Activated naive CD8-positive, alpha-beta T cell treated with anti-CD3 and anti-CD28 coated beads, Interleukin-2, amount 10 ng/mL, durations not matched to agents 7 days and 5 days (primary cell): ENCODE measurements around the gene CLIC6. TPM values are rescaled to one million over a fixed set of nuclear protein-coding genes. Genes with fewer than 3 reads are reported as not detected.

ENCODE experiments used
- ATAC-seq: fragments of 150-1000 bp; cut with Tn5 transposase; one replicate; pipeline ENCODE4 v1.10.0; 2021; ENCODE audit warnings: low read depth, moderate library complexity
- POLR2A ChIA-PET: fragments of 350-600 bp; sonication (Branson Sonifier 250); formaldehyde crosslinking; loops from one replicate; lab custom pipeline; 2021; ENCODE audit warnings: antibody characterized with exemption; lab: Charles Lee
- DNase-seq: peaks from one replicate; pipeline ENCODE4 v3.0.0; 2021
- H3K27ac Mint-ChIP-seq: one replicate; pipeline ENCODE4 v1.8.0; 2022; ENCODE audit warnings: mild to moderate bottlenecking, mixed read lengths
- H3K27me3 Mint-ChIP-seq: one replicate; pipeline ENCODE4 v1.8.0; 2022; ENCODE audit warnings: mild to moderate bottlenecking, moderate library complexity, mixed read lengths
- H3K36me3 Mint-ChIP-seq: one replicate; pipeline ENCODE4 v1.8.0; 2021; ENCODE audit warnings: mild to moderate bottlenecking, mixed read lengths
- H3K4me1 Mint-ChIP-seq: one replicate; pipeline ENCODE4 v1.8.0; 2021; ENCODE audit warnings: mixed read lengths
- H3K4me3 Mint-ChIP-seq: one replicate; pipeline ENCODE4 v1.8.0; 2022; ENCODE audit warnings: mild to moderate bottlenecking, moderate library complexity, mixed read lengths
- H3K9me3 Mint-ChIP-seq: one replicate; pipeline ENCODE4 v1.8.0; 2021; ENCODE audit warnings: mixed read lengths
- total RNA-seq, 2 experiments: library from RNA; stranded (reverse); gene quantifications; one replicate each; pipeline ENCODE4 v1.2.3, GENCODE V29; 2021

Gene CLIC6
- total RNA-seq, 2 experiments from 2014 or later: 0.37 to 0.42 TPM

DNA sequence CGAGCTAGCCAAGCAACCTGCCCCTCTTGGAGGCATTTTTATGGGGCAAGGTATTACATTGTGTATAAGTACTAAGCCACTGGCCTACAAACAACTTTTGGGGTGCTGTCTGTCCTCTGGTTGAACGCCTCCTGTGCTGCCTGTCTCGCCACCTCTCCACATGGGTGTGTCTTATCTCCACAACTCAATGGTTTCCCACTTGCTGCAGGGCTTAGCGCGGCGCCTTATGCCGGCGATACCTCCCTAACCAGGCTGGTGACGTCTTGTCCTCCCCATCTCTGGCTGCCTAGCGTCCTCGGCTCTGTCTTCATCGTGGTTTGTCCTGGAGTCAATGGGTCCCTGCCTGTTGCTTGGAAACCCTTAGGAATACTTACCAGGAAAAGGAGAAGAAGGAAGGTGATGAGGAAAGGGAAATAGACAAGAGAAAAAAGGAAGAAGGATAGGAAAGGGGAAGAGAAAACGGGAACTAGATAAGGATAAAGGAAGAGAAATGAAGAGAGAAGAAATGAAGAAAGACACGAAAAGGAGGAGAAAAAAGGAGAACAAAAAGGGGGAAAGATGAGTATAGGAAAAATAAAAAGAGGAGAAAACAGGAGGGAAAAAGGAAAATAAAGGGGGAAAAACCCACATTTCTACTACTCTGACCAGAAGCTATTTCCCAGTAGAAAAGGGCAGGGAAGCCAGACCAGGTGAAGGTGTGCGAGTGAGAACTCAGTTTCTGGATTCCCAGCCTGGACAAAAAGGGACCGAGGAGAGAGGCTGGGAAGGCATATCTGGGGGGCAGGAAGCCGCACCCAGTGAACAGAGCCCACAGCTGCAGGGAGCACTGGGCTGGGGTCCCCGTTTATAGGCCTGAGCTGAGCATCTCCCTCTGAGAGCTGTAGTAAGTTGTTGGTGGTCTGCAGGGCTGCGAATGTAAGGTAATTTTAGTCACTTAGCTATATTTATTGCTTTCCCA, 86.2 kb downstream of the CLIC6 start:
- Mint-ChIP-seq H3K4me3 (no peak overlapping the region), H3K27me3 (peaks cover 4% of the 10 kb centered on the region), H3K36me3 (no peaks in the 10 kb centered on the region), H3K9me3 (no peaks in the 10 kb centered on the region), H3K27ac (no peak overlapping the region), H3K4me1 (no peaks in the 10 kb centered on the region)
- no peak for ATAC-seq
- POLR2A ChIA-PET: no interaction called here
- no peak for DNase-seq

DNA sequence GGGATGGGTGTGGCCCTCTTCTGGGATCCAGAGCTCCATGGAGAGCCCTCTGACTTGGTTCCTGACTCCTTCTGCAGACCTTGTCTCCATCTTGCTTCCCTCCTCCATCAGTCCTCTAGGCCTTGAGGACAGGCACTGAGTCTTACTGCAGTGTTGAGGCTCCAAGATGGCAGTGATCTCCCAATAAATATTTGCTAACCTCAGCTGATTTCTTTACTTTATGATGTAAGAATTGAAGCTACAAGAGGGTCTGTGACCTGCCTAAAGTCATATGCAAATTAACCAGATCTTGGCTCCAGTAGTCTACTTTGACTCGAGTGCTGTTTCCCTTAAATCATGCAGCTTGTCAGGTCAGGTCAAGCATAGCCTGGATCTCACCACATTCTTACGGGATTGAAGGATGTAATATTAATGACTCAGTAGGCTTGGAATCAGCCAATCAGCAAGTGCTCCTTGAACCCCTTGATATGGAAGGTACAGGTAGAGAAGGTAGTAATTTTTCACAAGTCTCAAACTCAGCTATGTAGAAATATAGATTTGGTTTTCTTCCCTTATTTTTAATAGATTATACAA, 93.0 kb downstream of the CLIC6 start:
- POLR2A ChIA-PET: no interaction called here

DNA sequence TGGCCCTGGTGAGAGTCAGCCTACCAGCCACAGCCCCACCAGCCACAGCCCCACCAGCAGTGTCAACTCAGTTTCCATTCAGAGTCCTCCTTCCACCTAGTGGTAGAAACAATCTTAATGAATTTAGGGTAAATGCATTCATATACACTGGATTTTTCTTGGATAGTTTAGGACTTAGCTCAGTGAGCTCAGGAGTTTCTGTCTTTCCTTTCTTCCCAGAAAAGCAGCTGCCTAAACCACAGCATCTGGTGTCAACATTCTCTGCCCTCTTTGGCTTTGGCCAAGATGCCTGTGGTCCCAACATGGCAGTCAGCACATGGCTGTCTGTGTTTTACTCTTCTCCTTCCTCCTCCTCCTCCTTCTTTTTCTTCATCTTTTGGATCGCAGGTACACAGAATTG, 94.0 kb downstream of the CLIC6 start:
- H3K4me3 Mint-ChIP-seq: no peak overlapping the region
- peaks cover 4% of the 10 kb centered on the region for H3K36me3 Mint-ChIP-seq
- H3K27me3 Mint-ChIP-seq: peaks cover 2% of the 10 kb centered on the region
- peaks cover 3% of the 10 kb centered on the region for H3K9me3 Mint-ChIP-seq
- no peak for ATAC-seq
- no peak overlapping the region for H3K27ac Mint-ChIP-seq
- no peaks in the 10 kb centered on the region for H3K4me1 Mint-ChIP-seq
- POLR2A ChIA-PET: no interaction called here
- no peak for DNase-seq

More for the DNA sequence above, 93.0 kb downstream of the CLIC6 start:
- Mint-ChIP-seq H3K9me3 (peaks cover 3% of the 10 kb centered on the region), H3K27me3 (peaks cover 2% of the 10 kb centered on the region), H3K27ac (no peak overlapping the region), H3K4me3 (no peak overlapping the region), H3K4me1 (no peaks in the 10 kb centered on the region), H3K36me3 (peaks cover 4% of the 10 kb centered on the region)
- no peak for ATAC-seq
- DNase-seq: no peak

DNA sequence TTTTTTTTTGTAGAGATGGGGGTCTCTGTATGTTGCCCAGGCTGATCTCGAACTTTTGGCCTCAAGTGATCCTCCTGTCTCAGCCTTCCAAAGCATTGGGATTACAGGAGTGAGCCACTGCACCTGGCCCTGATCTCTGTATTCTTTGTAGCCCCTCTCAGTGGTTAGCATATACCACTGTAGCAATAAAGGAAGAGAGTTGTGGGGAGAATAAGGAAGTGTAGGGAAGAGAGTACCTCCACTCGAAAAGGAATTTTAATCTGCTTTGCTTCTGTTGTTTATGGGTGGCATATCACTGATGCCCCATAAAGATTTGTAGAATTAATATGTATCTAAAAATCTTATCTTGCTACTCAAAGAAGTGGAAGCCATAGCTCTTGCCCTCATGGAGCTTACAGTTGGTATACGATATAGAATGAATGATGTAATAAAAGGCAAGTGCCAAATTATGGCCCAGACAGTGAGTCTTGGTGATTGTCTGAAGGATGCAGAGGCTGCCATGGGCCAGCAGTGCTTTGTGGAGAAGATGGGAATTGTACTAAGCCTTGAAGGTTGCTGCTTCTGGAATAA, 96.0 kb downstream of the CLIC6 start:
- DNase-seq (no peak), ATAC-seq (no peak)
- POLR2A ChIA-PET: no interaction called here
- Mint-ChIP-seq H3K4me1 (no peaks in the 10 kb centered on the region), H3K4me3 (no peak overlapping the region), H3K27ac (no peak overlapping the region), H3K27me3 (peaks cover 10% of the 10 kb centered on the region), H3K36me3 (peaks cover 4% of the 10 kb centered on the region), H3K9me3 (peaks cover 3% of the 10 kb centered on the region)

DNA sequence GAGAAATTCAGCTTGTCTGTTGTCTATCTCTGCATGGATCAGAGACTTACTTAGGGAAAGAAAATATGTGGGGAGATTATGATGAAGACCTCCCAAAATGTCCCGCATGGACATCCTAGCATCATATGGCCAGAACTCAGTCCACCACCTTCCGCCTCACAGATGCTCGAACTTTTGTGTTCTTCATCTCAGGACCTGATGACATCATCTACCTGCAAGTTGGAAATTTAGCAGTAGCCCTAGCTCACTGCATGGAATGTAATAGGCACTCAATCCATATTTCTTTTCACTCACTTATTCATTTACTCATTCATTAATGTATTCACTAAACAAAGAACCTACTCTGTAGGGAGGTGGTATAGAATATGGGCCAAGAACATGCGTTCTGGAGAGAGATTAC, 96.8 kb downstream of the CLIC6 start:
- Mint-ChIP-seq H3K27me3 (peaks cover 10% of the 10 kb centered on the region), H3K4me1 (no peaks in the 10 kb centered on the region), H3K4me3 (no peak overlapping the region), H3K9me3 (peaks cover 3% of the 10 kb centered on the region), H3K27ac (no peak overlapping the region), H3K36me3 (peaks cover 4% of the 10 kb centered on the region)
- DNase-seq (no peak), ATAC-seq (no peak)
- POLR2A ChIA-PET: no interaction called here

DNA sequence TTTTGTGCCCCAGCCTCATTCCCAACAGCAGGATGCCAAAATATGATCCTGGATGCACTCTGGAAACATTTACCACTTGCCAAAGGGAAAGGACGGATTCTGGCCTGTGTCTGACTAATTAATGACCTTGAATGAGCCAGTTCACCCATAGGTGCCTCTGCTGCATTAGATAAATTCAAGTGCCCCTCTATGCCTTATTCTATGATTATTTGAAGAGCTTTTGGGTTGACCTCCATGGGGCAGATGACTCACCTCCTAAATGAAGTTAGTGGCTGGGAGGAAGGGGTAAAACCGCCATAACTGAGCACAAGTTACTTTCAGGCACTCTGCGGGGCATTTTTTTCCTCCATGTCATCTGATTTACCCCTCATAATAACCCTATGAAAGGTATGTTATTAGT, 98.1 kb downstream of the CLIC6 start:
- POLR2A ChIA-PET: no interaction called here
- ATAC-seq: no peak
- Mint-ChIP-seq H3K27me3 (peaks cover 12% of the 10 kb centered on the region), H3K27ac (no peak overlapping the region), H3K4me1 (no peaks in the 10 kb centered on the region), H3K4me3 (no peak overlapping the region), H3K36me3 (peaks cover 4% of the 10 kb centered on the region), H3K9me3 (peaks cover 3% of the 10 kb centered on the region)
- no peak for DNase-seq

Other genes with a start within 250 kb of the CLIC6 start
- not detected for gene SMIM34, start 245.0 kb upstream of the CLIC6 start, total RNA-seq
- gene KCNE1, start 156.8 kb upstream of the CLIC6 start, total RNA-seq: under 1 TPM in 1 of 2 experiments, not detected in 1; 0.33 TPM
- gene RCAN1, start 53.9 kb upstream of the CLIC6 start, total RNA-seq: 1 to 10 TPM; 7.3 to 7.4 TPM